ENCODE data around the gene KDM4B. TPM values are rescaled to one million over a fixed set of nuclear protein-coding genes. Genes with fewer than 3 reads are reported as not detected.

The KDM4B gene
- total RNA-seq, 1 experiment from 2014 or later: 35.9 TPM

GRCh38 chr19:5183616-5184015 is 214.7 kb downstream of the KDM4B start:
- ATAC-seq: no peak
- Histone ChIP-seq H3K4me3 (replicated peaks in 1 of 2; ENCODE audit: low read depth in 1 of 2, low read length in 2 of 2) (no peak overlapping the region), H4K20me1 (ENCODE audit: insufficient read depth) (no peaks in the 10 kb centered on the region), H3K4me1 (ENCODE audit: control insufficient read depth in 1 of 2, insufficient read depth in 2 of 2, low read length in 2 of 2) (peaks cover 3 to 7% of the 10 kb centered on the region in 2 experiments; a peak in 3 of 4 replicates), H3K36me3 (ENCODE audit: control insufficient read depth in 1 of 2, insufficient read depth in 2 of 2, low read length in 2 of 2) (no peaks in the 10 kb centered on the region), H3K9ac (ENCODE audit: low read length) (no peak overlapping the region), H3K9me3 (ENCODE audit: control insufficient read depth in 1 of 2, insufficient read depth in 1 of 2, low read depth in 1 of 2, low read length in 2 of 2) (no peaks in the 10 kb centered on the region), H3K79me2 (ENCODE audit: insufficient read depth, low read length) (no peaks in the 10 kb centered on the region), H3K27ac (ENCODE audit: low read depth, low read length) (no peak overlapping the region), H3K9me2 (ENCODE audit: insufficient read depth) (no peaks in the 10 kb centered on the region), H3K4me2 (ENCODE audit: low read length) (no peak overlapping the region), H3K27me3 (ENCODE audit: insufficient read depth, low read length) (no peaks in the 10 kb centered on the region), H2AFZ (ENCODE audit: low read depth, low read length, poor library complexity, severe bottlenecking) (no peak overlapping the region)
- ChIA-PET POLR2A (no interaction called here), CTCF (no interaction called here), RAD21 (ENCODE audit: low non-redundant PET in 1 of 2, low total read pairs in 2 of 2, uncharacterized antibody in 2 of 2, unreplicated experiment in 2 of 2) (no interaction called here)
- BruUV-seq (replicated peaks): no TSS peak
- TF ChIP-seq JUND (IDR thresholded peaks at IDR 0.05) (no peak), SP1 (IDR thresholded peaks at IDR 0.05; ENCODE audit: low read depth) (no peak), SRF (IDR thresholded peaks at IDR 0.05; ENCODE audit: low read depth) (no peak), POLR2A (IDR thresholded peaks at IDR 0.05; ENCODE audit: borderline replicate concordance, extremely low read depth, insufficient read depth, insufficient read length) (no peak), SIN3A (IDR thresholded peaks at IDR 0.05; ENCODE audit: low read depth) (no peak), CBX3 (IDR thresholded peaks at IDR 0.05; ENCODE audit: low read depth) (no peak), MAX (IDR thresholded peaks at IDR 0.05) (no peak), POLR2AphosphoS5 (IDR thresholded peaks at IDR 0.05; ENCODE audit: low read depth, low read length) (no peak), FOSL1 (IDR thresholded peaks at IDR 0.05; ENCODE audit: low read depth) (no peak), ELF1 (IDR thresholded peaks at IDR 0.05; ENCODE audit: borderline replicate concordance, low read depth) (no peak), CEBPB (IDR thresholded peaks at IDR 0.05; ENCODE audit: low read depth) (no peak), ZFX (IDR thresholded peaks at IDR 0.05) (no peak)
- no peak for DNase-seq (ENCODE audit: low read depth, low spot score)
- intact Hi-C loops (cut with micrococcal nuclease): no loop called here

- ATAC-seq: no peak
- Histone ChIP-seq H3K9me3 (ENCODE audit: control insufficient read depth in 1 of 2, insufficient read depth in 1 of 2, low read depth in 1 of 2, low read length in 2 of 2) (no peaks in the 10 kb centered on the region), H2AFZ (ENCODE audit: low read depth, low read length, poor library complexity, severe bottlenecking) (no peak overlapping the region), H3K79me2 (ENCODE audit: insufficient read depth, low read length) (no peaks in the 10 kb centered on the region), H3K27me3 (ENCODE audit: insufficient read depth, low read length) (no peaks in the 10 kb centered on the region), H3K4me2 (ENCODE audit: low read length) (no peak overlapping the region), H3K36me3 (ENCODE audit: control insufficient read depth in 1 of 2, insufficient read depth in 2 of 2, low read length in 2 of 2) (no peaks in the 10 kb centered on the region), H3K4me1 (ENCODE audit: control insufficient read depth in 1 of 2, insufficient read depth in 2 of 2, low read length in 2 of 2) (peaks cover 3 to 7% of the 10 kb centered on the region in 2 experiments; a peak in 3 of 4 replicates), H3K4me3 (replicated peaks in 1 of 2; ENCODE audit: low read depth in 1 of 2, low read length in 2 of 2) (no peak overlapping the region), H4K20me1 (ENCODE audit: insufficient read depth) (no peaks in the 10 kb centered on the region), H3K27ac (ENCODE audit: low read depth, low read length) (no peak overlapping the region), H3K9me2 (ENCODE audit: insufficient read depth) (no peaks in the 10 kb centered on the region), H3K9ac (ENCODE audit: low read length) (no peak overlapping the region)
- ChIA-PET RAD21 (ENCODE audit: low non-redundant PET in 1 of 2, low total read pairs in 2 of 2, uncharacterized antibody in 2 of 2, unreplicated experiment in 2 of 2) (no interaction called here), POLR2A (no interaction called here), CTCF (no interaction called here)
- BruUV-seq (replicated peaks): no TSS peak
- intact Hi-C loops (cut with micrococcal nuclease): no loop called here
- no peak for DNase-seq (ENCODE audit: low read depth, low spot score)
- TF ChIP-seq YY1 (IDR thresholded peaks at IDR 0.05; ENCODE audit: extremely low read depth, insufficient replicate concordance, low read depth, low read length): no peak
- TF ChIP-seq CBX3 (IDR thresholded peaks at IDR 0.05; ENCODE audit: low read depth): no peak
- no peak for TF ChIP-seq CEBPB (IDR thresholded peaks at IDR 0.05; ENCODE audit: low read depth)
Measured at GRCh38 chr19:5184930-5185329, 216.0 kb downstream of the KDM4B start.

Data from HCT116 (cell line).